HEK293T (cell line): ENCODE results near the gene SLC5A10.

ENCODE experiments used
- ELF4 ChIP-seq: fragments of 450-650 bp; IDR thresholded peaks from 2 replicates; pipeline ENCODE4 v1.6.1; 2017; ENCODE audit warnings: antibody characterized with exemption
- FOXA1 ChIP-seq: fragments of 450-650 bp; IDR thresholded peaks from 2 replicates; pipeline ENCODE4 v1.6.1; 2016; ENCODE audit warnings: mild to moderate bottlenecking
- FOXM1 ChIP-seq: fragments of 450-650 bp; IDR thresholded peaks from 2 replicates; pipeline ENCODE4 v1.6.1; 2017; ENCODE audit warnings: mild to moderate bottlenecking, borderline replicate concordance
- LEF1 ChIP-seq: fragments of 450-650 bp; IDR thresholded peaks from 2 replicates; pipeline ENCODE4 v1.6.1; 2017; ENCODE audit warnings: mild to moderate bottlenecking, borderline replicate concordance

- no peak for TF ChIP-seq FOXA1
- TF ChIP-seq FOXM1: no peak
- no peak for TF ChIP-seq ELF4
- no peak for TF ChIP-seq LEF1
Observed at GRCh38 chr17:18917506-18918032, 34.4 kb upstream of the SLC5A10 start.
